Upper lobe of left lung (tissue), 6 donors: ENCODE data around the gene IL1RAP. TPM values are rescaled to one million over a fixed set of nuclear protein-coding genes. Genes with fewer than 3 reads are reported as not detected.

ENCODE experiments used
- ATAC-seq, 2 donors: fragments of 200-7000 bp; cut with Tn5 transposase; one replicate each; pipeline ENCODE4 v1.9.1; 2022; ENCODE audit warnings: mild to moderate bottlenecking in 2 of 2, moderate library complexity in 2 of 2; ENCODE audit not compliant: low FRiP score in 2 of 2
- DNase-seq, 2 donors: peaks; one replicate each; pipeline ENCODE4 v3.0.0-alpha.2; 2019 to 2020
- H3K27ac ChIP-seq, 4 donors: fragments of 200-600 bp; sonication (generic); one replicate each; pipeline ENCODE4 v1.5.1; 2016 to 2019
- H3K27me3 ChIP-seq, 4 donors: fragments of 200-600 bp; sonication (generic); one replicate each; pipeline ENCODE4 v1.5.1; 2017 to 2019
- H3K36me3 ChIP-seq, 4 donors: fragments of 200-600 bp; sonication (generic); one replicate each; pipeline ENCODE4 v1.5.1; 2016 to 2019
- H3K4me1 ChIP-seq, 4 donors: fragments of 200-600 bp; sonication (generic); one replicate each; pipeline ENCODE4 v1.5.1; 2018 to 2019
- H3K4me3 ChIP-seq, 4 donors: fragments of 200-600 bp; sonication (generic); one replicate each; pipeline ENCODE4 v1.5.1; 2017 to 2019; ENCODE audit warnings: mild to moderate bottlenecking in 2 of 4, moderate library complexity in 1 of 4
- H3K9me3 ChIP-seq, 4 donors: fragments of 200-600 bp; sonication (generic); one replicate each; pipeline ENCODE4 v1.5.1; 2018 to 2019
- CTCF ChIP-seq, 6 experiments: fragments of 450-650 bp in 4 of 6; fragments of 200-600 bp in 2 of 6; sonication (generic) in 2 of 6; IDR thresholded peaks; one replicate each; pipeline ENCODE4 v1.5.1; 2016 to 2019; ENCODE audit warnings: antibody characterized with exemption in 6 of 6
- EP300 ChIP-seq, 4 donors: sonication (generic); formaldehyde crosslinking; IDR thresholded peaks; one replicate each; pipeline ENCODE4 v1.5.1; 2017; ENCODE audit warnings: antibody characterized with exemption in 4 of 4, control low read depth in 2 of 4
- POLR2A ChIP-seq, 4 donors: fragments of 450-650 bp; IDR thresholded peaks; one replicate each; pipeline ENCODE4 v1.5.1; 2016 to 2017; ENCODE audit warnings: antibody characterized with exemption in 4 of 4, mild to moderate bottlenecking in 2 of 4
- POLR2AphosphoS5 ChIP-seq, 2 donors: sonication (generic); formaldehyde crosslinking; IDR thresholded peaks; one replicate each; pipeline ENCODE4 v1.5.1; 2017; ENCODE audit warnings: antibody characterized with exemption in 2 of 2
- WGBS, 2 donors: methylation state at CpG; one replicate each; pipeline ENCODE4 v1.1.5; 2017 to 2018; 5-methylcytosine and 5-hydroxymethylcytosine counted together
- total RNA-seq, 6 donors: library from RNA; depleted of rRNA in 4 of 6; stranded (reverse); fragments of >200 nt in 4 of 6; gene quantifications; one replicate each; pipeline versions ENCODE4 v1.1.0 to v1.2.1, GENCODE V29; 2016 to 2021
- donor health status: DM: no; HTN: no; CAD: no; lungs with moderate emphysema.
- donor health status: DM: no; HTN: yes; CAD: no; lungs with severe emphysema.

The IL1RAP gene
- total RNA-seq, 6 donors from 2014 or later, result 6.3 to 29.8 (median 22.7) TPM

GRCh38 chr3:190617185-190617584, 103.3 kb downstream of the IL1RAP start:
- Histone ChIP-seq H3K4me3 (no peak overlapping the region), H3K9me3 (no peaks in the 10 kb centered on the region), H3K36me3 (no peaks in the 10 kb centered on the region), H3K4me1 (peaks cover 5 to 26% (median 16%) of the 10 kb centered on the region in 4 donors), H3K27me3 (no peaks in the 10 kb centered on the region), H3K27ac (peak overlapping the region; percentile 44 to 67 (median 56))
- 54 to 56% methylated on average over 3 of the region's 3 CpGs for WGBS, 2 donors
- TF ChIP-seq POLR2AphosphoS5 (IDR thresholded peaks at IDR 0.05) (peak in 1 of 2 donors; percentile 62), POLR2A (IDR thresholded peaks at IDR 0.05) (no peak)
- peak in 1 of 2 donors; percentile 76 for DNase-seq
- ATAC-seq, result peak; percentile 70 to 81

- Histone ChIP-seq H3K9me3 (no peaks in the 10 kb centered on the region), H3K27ac (peak overlapping the region; percentile 5 to 67 (median 42)), H3K4me1 (peaks cover 6 to 27% (median 16%) of the 10 kb centered on the region in 4 donors), H3K4me3 (no peak overlapping the region), H3K36me3 (peaks cover 0 to 3% (median 1%) of the 10 kb centered on the region in 4 donors), H3K27me3 (no peaks in the 10 kb centered on the region)
- no peak for DNase-seq
- TF ChIP-seq EP300 (IDR thresholded peaks at IDR 0.05) (no peak), CTCF (IDR thresholded peaks at IDR 0.05) (no peak), POLR2A (IDR thresholded peaks at IDR 0.05) (no peak), POLR2AphosphoS5 (IDR thresholded peaks at IDR 0.05) (no peak)
- ATAC-seq, result peak in 1 of 2 donors; percentile 50
- WGBS, 2 donors, result 55 to 58% methylated on average over 8 of the region's 8 CpGs
Measured at GRCh38 chr3:190618330-190619030, 104.6 kb downstream of the IL1RAP start.

GRCh38 chr3:190619353-190619752, 105.5 kb downstream of the IL1RAP start:
- DNase-seq, result no peak
- H3K9me3 ChIP-seq, result no peaks in the 10 kb centered on the region
- peak overlapping the region in 3 of 4 donors; percentile 26 to 67 (median 60) for H3K27ac ChIP-seq
- no peak overlapping the region for H3K4me3 ChIP-seq
- no peak for TF ChIP-seq EP300 (IDR thresholded peaks at IDR 0.05)
- no peak for TF ChIP-seq POLR2A (IDR thresholded peaks at IDR 0.05)
- no peak for TF ChIP-seq POLR2AphosphoS5 (IDR thresholded peaks at IDR 0.05)
- no peak for TF ChIP-seq CTCF (IDR thresholded peaks at IDR 0.05)
- peaks cover 6 to 27% (median 16%) of the 10 kb centered on the region in 4 donors for H3K4me1 ChIP-seq
- no peak for ATAC-seq
- H3K27me3 ChIP-seq, result no peaks in the 10 kb centered on the region
- WGBS, 2 donors, result 75 to 85% methylated on average over 5 of the region's 5 CpGs
- H3K36me3 ChIP-seq, result peaks cover 0 to 10% (median 3%) of the 10 kb centered on the region in 4 donors

GRCh38 chr3:190619761-190620160, 105.9 kb downstream of the IL1RAP start:
- 73 to 74% methylated on average over 2 of the region's 2 CpGs for WGBS, 2 donors
- no peaks in the 10 kb centered on the region for H3K27me3 ChIP-seq
- TF ChIP-seq EP300 (IDR thresholded peaks at IDR 0.05) (no peak), CTCF (IDR thresholded peaks at IDR 0.05) (no peak), POLR2AphosphoS5 (IDR thresholded peaks at IDR 0.05) (no peak), POLR2A (IDR thresholded peaks at IDR 0.05) (no peak)
- peaks cover 6 to 27% (median 16%) of the 10 kb centered on the region in 4 donors for H3K4me1 ChIP-seq
- no peaks in the 10 kb centered on the region for H3K9me3 ChIP-seq
- H3K27ac ChIP-seq, result peak overlapping the region in 2 of 4 donors; percentile 60 to 67
- H3K4me3 ChIP-seq, result no peak overlapping the region
- ATAC-seq (no peak), DNase-seq (no peak)
- H3K36me3 ChIP-seq, result peaks cover 0 to 14% (median 3%) of the 10 kb centered on the region in 4 donors

- no peaks in the 10 kb centered on the region for H3K27me3 ChIP-seq
- H3K4me1 ChIP-seq, result peaks cover 3 to 23% (median 14%) of the 10 kb centered on the region in 4 donors
- peaks cover 0 to 15% (median 3%) of the 10 kb centered on the region in 4 donors for H3K36me3 ChIP-seq
- H3K27ac ChIP-seq, result no peak overlapping the region
- no peak for ATAC-seq
- DNase-seq, result no peak
- H3K9me3 ChIP-seq, result no peaks in the 10 kb centered on the region
- H3K4me3 ChIP-seq, result no peak overlapping the region
- TF ChIP-seq POLR2AphosphoS5 (IDR thresholded peaks at IDR 0.05) (no peak), EP300 (IDR thresholded peaks at IDR 0.05) (no peak), POLR2A (IDR thresholded peaks at IDR 0.05) (no peak), CTCF (IDR thresholded peaks at IDR 0.05) (no peak)
- 63 to 77% methylated on average over 1 of the region's 1 CpG for WGBS, 2 donors
Measured at GRCh38 chr3:190620886-190621608, 107.2 kb downstream of the IL1RAP start.
